GM12874 (cell line): ENCODE results near the gene BCAR1.

Source experiments
- CTCF ChIP-seq: IDR thresholded peaks from 2 replicates; pipeline ENCODE4 v1.5.1; 2011; ENCODE audit warnings: low read depth, mild to moderate bottlenecking, control low read depth, low read length, moderate library complexity; ENCODE audit not compliant: insufficient read depth

The BCAR1 gene

GRCh38 chr16:75234856-75235696 lies 16.3 kb downstream of the BCAR1 start:
- no peak for TF ChIP-seq CTCF

DNA sequence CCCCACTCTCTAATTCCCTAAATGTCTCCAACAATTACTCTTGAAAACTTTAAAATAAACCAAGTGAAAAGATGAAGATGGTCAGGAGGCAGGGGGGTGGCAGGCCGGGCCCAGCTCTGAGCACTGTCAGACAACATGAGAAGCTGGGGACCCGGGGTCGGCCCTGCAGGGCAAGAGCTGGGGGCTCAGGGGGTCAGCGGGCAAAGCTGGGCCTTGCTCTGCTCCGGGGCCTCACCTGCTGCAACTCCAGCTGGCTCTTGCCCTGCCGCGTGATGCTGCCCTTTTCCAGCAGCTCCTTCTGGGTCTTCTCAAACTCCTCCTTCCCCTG lies 17.8 kb downstream of the BCAR1 start:
- no peak for TF ChIP-seq CTCF

DNA sequence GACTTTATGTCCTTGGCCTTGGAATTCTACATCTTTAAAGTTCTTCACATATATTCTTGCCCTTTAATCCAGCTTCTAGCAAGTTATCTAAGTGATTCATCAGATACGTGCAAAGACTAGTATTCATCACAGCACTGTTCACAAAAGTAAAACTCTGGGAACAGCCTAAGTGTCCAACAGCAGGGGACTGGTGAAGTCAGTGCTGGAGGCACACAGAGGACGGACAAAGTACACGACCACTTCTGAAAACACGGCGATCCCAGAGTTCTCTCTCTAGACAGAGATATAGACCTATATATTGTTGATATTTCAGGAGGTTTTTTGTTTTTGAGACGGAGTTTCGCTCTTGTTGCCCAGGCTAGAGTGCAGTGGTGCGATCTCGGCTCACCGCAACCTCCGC lies 19.9 kb downstream of the BCAR1 start:
- TF ChIP-seq CTCF: no peak

DNA sequence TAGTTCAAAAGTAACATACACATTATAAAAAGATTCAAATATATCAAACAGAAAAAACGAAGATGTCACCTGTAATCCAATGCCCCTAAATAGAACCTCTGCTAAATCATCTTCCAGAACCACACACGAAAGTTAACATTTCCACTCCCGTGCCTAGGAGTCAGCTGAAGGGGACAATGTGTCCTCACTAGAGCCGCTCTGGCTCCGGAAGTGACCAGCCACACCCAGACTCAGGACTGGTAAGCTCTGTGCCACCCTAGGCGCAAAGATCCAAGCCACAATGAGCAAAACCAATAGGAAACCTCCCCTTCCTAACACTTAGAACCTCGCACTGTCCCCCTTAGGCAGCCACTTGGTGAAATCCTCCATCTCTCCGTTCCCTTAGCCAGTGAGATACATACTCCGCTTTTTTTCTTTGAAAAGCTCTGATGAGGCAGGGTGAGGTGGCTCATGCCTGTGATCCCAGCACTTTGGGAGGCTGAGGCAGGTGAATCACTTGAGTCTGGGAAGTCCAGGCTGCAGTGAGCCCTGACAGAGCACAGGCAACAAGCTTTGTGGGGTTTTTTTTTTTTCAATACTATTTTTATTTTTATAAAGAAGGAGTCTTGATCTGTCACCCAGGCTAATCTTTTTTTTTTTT lies 20.8 kb downstream of the BCAR1 start:
- no peak for TF ChIP-seq CTCF

DNA sequence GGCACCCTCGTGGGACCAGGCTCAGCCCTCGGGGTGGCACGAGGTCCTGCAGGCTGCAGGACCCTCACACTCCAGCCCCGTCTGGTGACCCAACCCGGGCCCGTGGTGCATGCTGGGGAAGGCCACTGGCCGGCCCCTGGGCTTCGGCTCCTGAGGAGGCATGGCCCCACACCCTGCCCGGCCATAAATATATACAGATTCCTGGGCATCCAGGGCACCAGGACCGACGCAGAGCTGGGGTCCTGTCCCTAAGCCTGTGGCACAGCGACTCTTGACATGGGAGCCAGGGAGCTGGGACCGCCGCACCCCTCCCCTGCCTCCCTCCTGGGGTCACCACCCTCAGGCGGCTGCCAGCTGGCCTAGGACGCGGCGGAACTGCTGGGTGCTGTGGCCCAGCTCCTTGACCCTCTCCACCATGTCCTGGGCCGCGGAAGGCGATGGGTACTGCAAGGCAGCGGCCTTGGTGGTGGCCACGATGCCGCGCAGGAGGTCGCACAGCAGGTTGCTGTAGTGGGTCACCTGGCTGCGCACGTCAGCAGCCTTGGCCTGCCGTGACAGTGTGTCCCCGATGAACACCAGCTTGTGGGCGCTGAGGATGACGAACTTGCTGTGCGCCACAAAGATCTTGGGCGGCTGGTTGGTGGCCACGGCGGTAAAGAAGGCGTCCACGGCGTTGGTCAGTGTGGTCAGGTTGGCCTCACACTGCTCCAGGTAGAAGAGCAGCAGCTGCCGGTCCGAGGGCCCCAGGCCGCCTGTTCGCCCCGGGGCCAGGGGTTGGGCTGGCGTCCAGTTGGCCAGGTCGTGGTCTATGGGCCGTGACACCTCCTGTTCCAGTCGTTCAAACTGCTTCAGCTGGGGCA lies 22.0 kb downstream of the BCAR1 start:
- no peak for TF ChIP-seq CTCF

GRCh38 chr16:75228143-75228976 lies 23.1 kb downstream of the BCAR1 start:
- TF ChIP-seq CTCF: no peak
